HCT116 (cell line): ENCODE measurements around the gene KIAA1755. TPM values are rescaled to one million over a fixed set of nuclear protein-coding genes. Genes with fewer than 3 reads are reported as not detected.

Experiments used
- ATAC-seq: fragments of 200-7000 bp; cut with Tn5 transposase; 2 replicates; pipeline ENCODE4 v1.9.1; 2020; ENCODE audit warnings: mild to moderate bottlenecking, moderate library complexity
- BruUV-seq: library from RNA; stranded (reverse); fragments of 400-500 nt; replicated peaks from 2 replicates; lab custom pipeline; 2021; lab: Mats Ljungman, UMichigan
- CTCF ChIA-PET: fragments of 300-600 bp; sonication (Branson Sonifier 250); formaldehyde crosslinking; loops from one replicate; lab custom pipeline; 2021; ENCODE audit warnings: antibody characterized with exemption; lab: Charles Lee
- POLR2A ChIA-PET: fragments of 300-600, 350-600 bp; sonication (Branson Sonifier 250); formaldehyde crosslinking; loops from one replicate; lab custom pipeline; 2021; ENCODE audit warnings: antibody characterized with exemption; lab: Charles Lee
- RAD21 ChIA-PET, 2 experiments: fragments of 300-600 bp; sonication (Branson Sonifier 250); formaldehyde crosslinking; loops; one replicate each; lab custom pipeline; 2023; ENCODE audit warnings: low total read pairs in 2 of 2; ENCODE audit not compliant: uncharacterized antibody in 2 of 2, unreplicated experiment in 2 of 2, low non-redundant PET in 1 of 2; lab: Charles Lee
- DNase-seq: peaks from one replicate; pipeline ENCODE4 v3.0.0-alpha.2; 2010; ENCODE audit warnings: low read depth, low spot score
- H2AFZ ChIP-seq: fragments of 200-600 bp; shearing (Covaris generic), sonication (generic); 2 replicates; pipeline ENCODE4 v1.6.1; 2017; ENCODE audit warnings: low read depth, mixed run types, mixed read lengths, antibody characterized with exemption, low read length; ENCODE audit not compliant: poor library complexity, severe bottlenecking
- H3K27ac ChIP-seq: 2 replicates; pipeline ENCODE4 v1.5.1; 2012; ENCODE audit warnings: low read depth, low read length
- H3K27me3 ChIP-seq: fragments of 200-600 bp; sonication (generic); 2 replicates; pipeline ENCODE4 v1.6.1; 2016; ENCODE audit warnings: mixed run types, low read length, mixed read lengths; ENCODE audit not compliant: insufficient read depth
- H3K36me3 ChIP-seq, 2 experiments: fragments of 200-500 bp in 1 of 2; fragments of 200-600 bp in 1 of 2; sonication (Bioruptor generic) in 1 of 2; sonication (generic) in 1 of 2; 2 replicates each; pipeline versions ENCODE4 v1.5.1 to v1.6.1; 2014 to 2016; ENCODE audit warnings: low read length in 2 of 2, inconsistent platforms in 1 of 2, mixed read lengths in 1 of 2, mixed run types in 1 of 2; ENCODE audit not compliant: insufficient read depth in 2 of 2, control insufficient read depth in 1 of 2
- H3K4me1 ChIP-seq, 2 experiments: fragments of 200-600 bp in 1 of 2; sonication (generic) in 1 of 2; 2 replicates each; pipeline versions ENCODE4 v1.5.1 to v1.6.1; 2012 to 2017; ENCODE audit warnings: low read length in 2 of 2, inconsistent platforms in 1 of 2, mild to moderate bottlenecking in 1 of 2, mixed read lengths in 1 of 2, mixed run types in 1 of 2, moderate library complexity in 1 of 2; ENCODE audit not compliant: insufficient read depth in 2 of 2, control insufficient read depth in 1 of 2
- H3K4me2 ChIP-seq: fragments of 200-600 bp; sonication (generic); 2 replicates; pipeline ENCODE4 v1.6.1; 2017; ENCODE audit warnings: mixed run types, low read length, mixed read lengths
- H3K4me3 ChIP-seq, 2 experiments: fragments of 200-600 bp in 1 of 2; sonication (generic) in 1 of 2; replicated peaks in 1 of 2; 2 replicates each; pipeline ENCODE4 v1.5.1; 2011 to 2016; ENCODE audit warnings: low read length in 2 of 2, control low read depth in 1 of 2, low read depth in 1 of 2, mild to moderate bottlenecking in 1 of 2, mixed read lengths in 1 of 2, mixed run types in 1 of 2
- H3K79me2 ChIP-seq: fragments of 200-600 bp; sonication (generic); 2 replicates; pipeline ENCODE4 v1.6.1; 2017; ENCODE audit warnings: mild to moderate bottlenecking, mixed run types, low read length, moderate library complexity, mixed read lengths; ENCODE audit not compliant: insufficient read depth
- H3K9ac ChIP-seq: fragments of 200-600 bp; sonication (generic); 2 replicates; pipeline ENCODE4 v1.6.1; 2016; ENCODE audit warnings: low read length, mixed read lengths
- H3K9me2 ChIP-seq: fragments of 200-600 bp; sonication (generic), shearing (Covaris generic); 2 replicates; pipeline ENCODE4 v1.6.1; 2017; ENCODE audit warnings: mixed run types, mild to moderate bottlenecking, moderate library complexity; ENCODE audit not compliant: insufficient read depth
- H3K9me3 ChIP-seq, 2 experiments: fragments of 200-500 bp in 1 of 2; fragments of 200-600 bp in 1 of 2; sonication (Bioruptor generic) in 1 of 2; sonication (generic) in 1 of 2; 2 replicates each; pipeline ENCODE4 v1.6.1; 2014 to 2017; ENCODE audit warnings: low read length in 2 of 2, mixed read lengths in 2 of 2, inconsistent platforms in 1 of 2, low read depth in 1 of 2, mild to moderate bottlenecking in 1 of 2, mixed run types in 1 of 2, moderate library complexity in 1 of 2; ENCODE audit not compliant: control insufficient read depth in 1 of 2, insufficient read depth in 1 of 2
- H4K20me1 ChIP-seq: fragments of 200-600 bp; sonication (generic), shearing (Covaris generic); 2 replicates; pipeline ENCODE4 v1.6.1; 2017; ENCODE audit warnings: mixed run types, mild to moderate bottlenecking, moderate library complexity; ENCODE audit not compliant: insufficient read depth
- CBX3 ChIP-seq: IDR thresholded peaks from 2 replicates; pipeline ENCODE4 v1.6.1; 2012; ENCODE audit warnings: low read depth
- EGR1 ChIP-seq: IDR thresholded peaks from 2 replicates; pipeline ENCODE4 v1.6.1; 2012; ENCODE audit warnings: low read depth
- ELF1 ChIP-seq: IDR thresholded peaks from 2 replicates; pipeline ENCODE4 v1.6.1; 2012; ENCODE audit warnings: low read depth, borderline replicate concordance
- EZH2 ChIP-seq: fragments of 200-600 bp; sonication (generic); IDR thresholded peaks from 2 replicates; pipeline ENCODE4 v1.6.1; 2017; ENCODE audit warnings: antibody characterized with exemption, mixed run types
- JUND ChIP-seq: IDR thresholded peaks from 2 replicates; pipeline ENCODE4 v1.6.1; 2012
- POLR2AphosphoS5 ChIP-seq: IDR thresholded peaks from 2 replicates; pipeline ENCODE4 v1.6.1; 2011; ENCODE audit warnings: mild to moderate bottlenecking, low read depth, low read length, moderate library complexity
- RAD21 ChIP-seq: IDR thresholded peaks from 2 replicates; pipeline ENCODE4 v1.6.1; 2012; ENCODE audit warnings: low read depth, mild to moderate bottlenecking
- SIN3A ChIP-seq: IDR thresholded peaks from 2 replicates; pipeline ENCODE4 v1.6.1; 2012; ENCODE audit warnings: low read depth
- SP1 ChIP-seq: IDR thresholded peaks from 2 replicates; pipeline ENCODE4 v1.6.1; 2012; ENCODE audit warnings: low read depth
- SRF ChIP-seq: IDR thresholded peaks from 2 replicates; pipeline ENCODE4 v1.6.1; 2012; ENCODE audit warnings: low read depth
- TCF7L2 ChIP-seq: IDR thresholded peaks from 2 replicates; pipeline ENCODE4 v1.7.0; 2011; ENCODE audit warnings: borderline replicate concordance, inconsistent platforms; ENCODE audit not compliant: insufficient read depth, insufficient read length; ENCODE audit errors: extremely low read depth
- YY1 ChIP-seq: IDR thresholded peaks from 2 replicates; pipeline ENCODE4 v1.6.1; 2011; ENCODE audit warnings: low read length, low read depth, moderate library complexity, mild to moderate bottlenecking; ENCODE audit not compliant: insufficient replicate concordance; ENCODE audit errors: extremely low read depth
- ZFX ChIP-seq: fragments of 450-650 bp; IDR thresholded peaks from 2 replicates; pipeline ENCODE4 v1.6.1; 2017
- ZNF274 ChIP-seq: fragments of 200-500 bp; sonication (Bioruptor generic); IDR thresholded peaks from 2 replicates; pipeline ENCODE4 v1.6.1; 2014; ENCODE audit warnings: mild to moderate bottlenecking, low read depth, low read length, inconsistent platforms
- intact Hi-C: fragments of 100-400 bp; cut with micrococcal nuclease; formaldehyde crosslinking; loops from 2 replicates; pipeline ENCODE4 v1.10.0; 2022
- total RNA-seq: library from RNA; stranded (reverse); gene quantifications from one replicate; pipeline ENCODE4 v1.2.1, GENCODE V29; 2021; ENCODE audit not compliant: unreplicated experiment
- TF ChIP-seq, protein P1 (sequence below): IDR thresholded peaks from 2 replicates; pipeline ENCODE4 v1.6.1; 2012
- TF ChIP-seq, protein P2 (sequence below): IDR thresholded peaks from 2 replicates; pipeline ENCODE4 v1.6.1; 2011; ENCODE audit warnings: mild to moderate bottlenecking, low read length, moderate library complexity; ENCODE audit not compliant: insufficient replicate concordance; ENCODE audit errors: extremely low read depth
- TF ChIP-seq, protein P3 (sequence below): IDR thresholded peaks from 2 replicates; pipeline ENCODE4 v1.6.1; 2012
- TF ChIP-seq, protein P4 (sequence below): IDR thresholded peaks from 2 replicates; pipeline ENCODE4 v1.6.1; 2012; ENCODE audit warnings: low read depth

The KIAA1755 gene
- total RNA-seq, 1 experiment from 2014 or later: not detected

DNA sequence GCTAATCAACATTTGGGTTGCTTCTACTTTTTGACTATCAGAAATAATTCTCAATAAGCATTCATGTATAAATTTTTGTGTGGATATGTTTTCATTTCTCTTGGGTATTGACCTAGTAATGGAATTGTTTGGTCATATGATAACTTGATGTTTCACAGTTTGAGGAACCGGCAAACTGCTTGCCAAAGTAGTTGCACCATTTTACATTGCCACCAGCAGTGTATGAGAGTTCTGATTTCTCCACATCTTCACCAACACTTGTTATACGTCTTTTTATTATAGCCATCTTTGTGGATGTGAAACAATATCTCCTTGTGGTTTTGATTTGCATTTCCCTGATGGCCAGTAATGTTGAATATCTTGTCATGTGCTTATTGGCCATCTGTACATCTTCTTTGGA, 52.9 kb downstream of the KIAA1755 start:
- Histone ChIP-seq H3K4me3 (no peak overlapping the region), H3K9me3 (no peaks in the 10 kb centered on the region), H3K79me2 (no peaks in the 10 kb centered on the region), H3K4me2 (no peak overlapping the region), H2AFZ (no peak overlapping the region), H3K9ac (no peak overlapping the region), H3K9me2 (no peaks in the 10 kb centered on the region), H3K4me1 (no peaks in the 10 kb centered on the region), H4K20me1 (no peaks in the 10 kb centered on the region), H3K27me3 (no peaks in the 10 kb centered on the region), H3K27ac (no peak overlapping the region), H3K36me3 (no peaks in the 10 kb centered on the region)
- ATAC-seq: no peak
- intact Hi-C loops: no loop called here
- POLR2A ChIA-PET: no interaction called here
- no peak for DNase-seq
- RAD21 ChIA-PET: no interaction called here
- TF ChIP-seq JUND (no peak), SP1 (no peak), CBX3 (no peak), SRF (no peak), ZFX (no peak), ELF1 (no peak), EZH2 (no peak), POLR2AphosphoS5 (no peak), RAD21 (no peak), TCF7L2 (no peak), EGR1 (no peak), SIN3A (no peak), YY1 (no peak), ZNF274 (no peak)
- TF ChIP-seq, protein P1, sequence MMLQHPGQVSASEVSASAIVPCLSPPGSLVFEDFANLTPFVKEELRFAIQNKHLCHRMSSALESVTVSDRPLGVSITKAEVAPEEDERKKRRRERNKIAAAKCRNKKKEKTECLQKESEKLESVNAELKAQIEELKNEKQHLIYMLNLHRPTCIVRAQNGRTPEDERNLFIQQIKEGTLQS: no peak
- TF ChIP-seq, protein P2, sequence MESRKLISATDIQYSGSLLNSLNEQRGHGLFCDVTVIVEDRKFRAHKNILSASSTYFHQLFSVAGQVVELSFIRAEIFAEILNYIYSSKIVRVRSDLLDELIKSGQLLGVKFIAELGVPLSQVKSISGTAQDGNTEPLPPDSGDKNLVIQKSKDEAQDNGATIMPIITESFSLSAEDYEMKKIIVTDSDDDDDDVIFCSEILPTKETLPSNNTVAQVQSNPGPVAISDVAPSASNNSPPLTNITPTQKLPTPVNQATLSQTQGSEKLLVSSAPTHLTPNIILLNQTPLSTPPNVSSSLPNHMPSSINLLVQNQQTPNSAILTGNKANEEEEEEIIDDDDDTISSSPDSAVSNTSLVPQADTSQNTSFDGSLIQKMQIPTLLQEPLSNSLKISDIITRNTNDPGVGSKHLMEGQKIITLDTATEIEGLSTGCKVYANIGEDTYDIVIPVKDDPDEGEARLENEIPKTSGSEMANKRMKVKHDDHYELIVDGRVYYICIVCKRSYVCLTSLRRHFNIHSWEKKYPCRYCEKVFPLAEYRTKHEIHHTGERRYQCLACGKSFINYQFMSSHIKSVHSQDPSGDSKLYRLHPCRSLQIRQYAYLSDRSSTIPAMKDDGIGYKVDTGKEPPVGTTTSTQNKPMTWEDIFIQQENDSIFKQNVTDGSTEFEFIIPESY: no peak
- TF ChIP-seq, protein P3, sequence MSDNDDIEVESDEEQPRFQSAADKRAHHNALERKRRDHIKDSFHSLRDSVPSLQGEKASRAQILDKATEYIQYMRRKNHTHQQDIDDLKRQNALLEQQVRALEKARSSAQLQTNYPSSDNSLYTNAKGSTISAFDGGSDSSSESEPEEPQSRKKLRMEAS: no peak
- TF ChIP-seq, protein P4, sequence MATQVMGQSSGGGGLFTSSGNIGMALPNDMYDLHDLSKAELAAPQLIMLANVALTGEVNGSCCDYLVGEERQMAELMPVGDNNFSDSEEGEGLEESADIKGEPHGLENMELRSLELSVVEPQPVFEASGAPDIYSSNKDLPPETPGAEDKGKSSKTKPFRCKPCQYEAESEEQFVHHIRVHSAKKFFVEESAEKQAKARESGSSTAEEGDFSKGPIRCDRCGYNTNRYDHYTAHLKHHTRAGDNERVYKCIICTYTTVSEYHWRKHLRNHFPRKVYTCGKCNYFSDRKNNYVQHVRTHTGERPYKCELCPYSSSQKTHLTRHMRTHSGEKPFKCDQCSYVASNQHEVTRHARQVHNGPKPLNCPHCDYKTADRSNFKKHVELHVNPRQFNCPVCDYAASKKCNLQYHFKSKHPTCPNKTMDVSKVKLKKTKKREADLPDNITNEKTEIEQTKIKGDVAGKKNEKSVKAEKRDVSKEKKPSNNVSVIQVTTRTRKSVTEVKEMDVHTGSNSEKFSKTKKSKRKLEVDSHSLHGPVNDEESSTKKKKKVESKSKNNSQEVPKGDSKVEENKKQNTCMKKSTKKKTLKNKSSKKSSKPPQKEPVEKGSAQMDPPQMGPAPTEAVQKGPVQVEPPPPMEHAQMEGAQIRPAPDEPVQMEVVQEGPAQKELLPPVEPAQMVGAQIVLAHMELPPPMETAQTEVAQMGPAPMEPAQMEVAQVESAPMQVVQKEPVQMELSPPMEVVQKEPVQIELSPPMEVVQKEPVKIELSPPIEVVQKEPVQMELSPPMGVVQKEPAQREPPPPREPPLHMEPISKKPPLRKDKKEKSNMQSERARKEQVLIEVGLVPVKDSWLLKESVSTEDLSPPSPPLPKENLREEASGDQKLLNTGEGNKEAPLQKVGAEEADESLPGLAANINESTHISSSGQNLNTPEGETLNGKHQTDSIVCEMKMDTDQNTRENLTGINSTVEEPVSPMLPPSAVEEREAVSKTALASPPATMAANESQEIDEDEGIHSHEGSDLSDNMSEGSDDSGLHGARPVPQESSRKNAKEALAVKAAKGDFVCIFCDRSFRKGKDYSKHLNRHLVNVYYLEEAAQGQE: no peak
- BruUV-seq: no TSS peak
- CTCF ChIA-PET: interaction anchor here (1.4 kb wide), 1 partner anchor 13 kb away, joined by 6 read pairs; no protein-coding TSS in a partner anchor
